H1 (cell line): ENCODE data around the gene SMIM34. TPM values are rescaled to one million over a fixed set of nuclear protein-coding genes. Genes with fewer than 3 reads are reported as not detected.
"Not testable (repeated sequence)": the region's sequence is repeated elsewhere in the genome, so short reads cannot be mapped to it uniquely, and the experiment has no call there.

ENCODE experiments used
- CTCF ChIA-PET: fragments of 300-600 bp; sonication (Branson Sonifier 250); formaldehyde crosslinking; loops from one replicate; lab custom pipeline; 2021; ENCODE audit not compliant: partially characterized antibody; lab: Charles Lee
- POLR2A ChIA-PET: fragments of 300-600 bp; sonication (Branson Sonifier 250); formaldehyde crosslinking; loops from one replicate; lab custom pipeline; 2021; ENCODE audit warnings: inconsistent platforms; ENCODE audit not compliant: partially characterized antibody; lab: Charles Lee
- DNase-seq, 2 experiments: peaks; one replicate each; pipeline versions ENCODE4 v3.0.0 to v3.0.0-alpha.2; 2010 to 2022; ENCODE audit warnings: low spot score in 2 of 2, low read depth in 1 of 2, mixed read lengths in 1 of 2
- FAIRE-seq: peaks from 2 replicates; lab custom pipeline; 2011; peaks lifted over from hg19 to GRCh38; lab: Jason Lieb, UNC
- H2AFZ ChIP-seq: 2 replicates; pipeline ENCODE4 v1.8.1; 2012; ENCODE audit warnings: low read length, inconsistent platforms
- H2AK5ac ChIP-seq: 2 replicates; pipeline ENCODE4 v1.6.1; 2013; ENCODE audit warnings: low read depth, low read length
- H2BK120ac ChIP-seq: replicated peaks from 2 replicates; pipeline ENCODE3; 2013; ENCODE audit warnings: low read depth, low read length, inconsistent platforms
- H2BK12ac ChIP-seq: 2 replicates; pipeline ENCODE4 v1.6.1; 2013; ENCODE audit warnings: low read depth, low read length
- H2BK15ac ChIP-seq: 2 replicates; pipeline ENCODE4 v1.6.1; 2013; ENCODE audit warnings: low read length
- H2BK20ac ChIP-seq: 2 replicates; pipeline ENCODE4 v1.6.1; 2013; ENCODE audit warnings: low read length
- H2BK5ac ChIP-seq: 2 replicates; pipeline ENCODE4 v1.6.1; 2013; ENCODE audit warnings: low read depth, low read length
- H3K14ac ChIP-seq: 2 replicates; pipeline ENCODE4 v1.6.1; 2013; ENCODE audit warnings: inconsistent platforms; ENCODE audit not compliant: insufficient read length
- H3K18ac ChIP-seq: 2 replicates; pipeline ENCODE4 v1.6.1; 2013; ENCODE audit warnings: low read length; ENCODE audit errors: extremely low read depth
- H3K23ac ChIP-seq: 2 replicates; pipeline ENCODE4 v1.6.1; 2013; ENCODE audit warnings: inconsistent platforms; ENCODE audit not compliant: insufficient read length
- H3K23me2 ChIP-seq: 2 replicates; pipeline ENCODE4 v1.6.1; 2013; ENCODE audit warnings: low read depth, low read length
- H3K27ac ChIP-seq: 2 replicates; pipeline ENCODE4 v1.6.1; 2011; ENCODE audit warnings: low read depth, low read length, inconsistent platforms
- H3K27me3 ChIP-seq, 4 experiments: replicated peaks in 1 of 4; 1 replicate in 1 of 4; 2 replicates in 3 of 4; pipeline versions ENCODE4 v1.6.1 to v1.8.1; 2011 to 2013; ENCODE audit warnings: low read length in 3 of 4, mild to moderate bottlenecking in 3 of 4, inconsistent platforms in 2 of 4, mixed read lengths in 2 of 4, moderate library complexity in 1 of 4; ENCODE audit not compliant: control insufficient read depth in 3 of 4, insufficient read depth in 3 of 4; ENCODE audit errors: extremely low read depth in 1 of 4
- H3K36me3 ChIP-seq, 4 experiments: 2 replicates each; pipeline versions ENCODE4 v1.6.1 to v1.8.1; 2011 to 2013; ENCODE audit warnings: mild to moderate bottlenecking in 4 of 4, low read length in 3 of 4, moderate library complexity in 2 of 4, control low read depth in 1 of 4, inconsistent platforms in 1 of 4; ENCODE audit not compliant: insufficient read depth in 4 of 4, control insufficient read depth in 2 of 4
- H3K4ac ChIP-seq: replicated peaks from 2 replicates; pipeline ENCODE3; 2013; ENCODE audit warnings: low read length, low read depth, mixed read lengths, inconsistent platforms; ENCODE audit not compliant: insufficient read length
- H3K4me1 ChIP-seq, 4 experiments: replicated peaks in 1 of 4; 1 replicate in 1 of 4; 2 replicates in 3 of 4; pipeline versions ENCODE4 v1.6.1 to v1.8.1; 2011 to 2013; ENCODE audit warnings: low read length in 3 of 4, inconsistent platforms in 2 of 4, mixed read lengths in 1 of 4; ENCODE audit not compliant: insufficient read depth in 4 of 4, control insufficient read depth in 3 of 4
- H3K4me2 ChIP-seq, 2 experiments: 2 replicates each; pipeline versions ENCODE4 v1.6.1 to v1.8.1; 2011 to 2013; ENCODE audit warnings: low read depth in 2 of 2, low read length in 2 of 2, control low read depth in 1 of 2, inconsistent platforms in 1 of 2, mild to moderate bottlenecking in 1 of 2; ENCODE audit not compliant: insufficient read depth in 1 of 2
- H3K4me3 ChIP-seq, 4 experiments: fragments of 200-600, 300-600 bp in 1 of 4; sonication (generic), shearing (Covaris generic), sonication (Bioruptor Twin) in 1 of 4; 2 replicates each; pipeline versions ENCODE4 v1.5.1 to v1.8.1; 2011 to 2016; ENCODE audit warnings: low read length in 4 of 4, low read depth in 3 of 4, control low read depth in 2 of 4, inconsistent platforms in 2 of 4, mild to moderate bottlenecking in 2 of 4, mixed read lengths in 1 of 4, moderate library complexity in 1 of 4; ENCODE audit not compliant: insufficient read depth in 2 of 4; ENCODE audit errors: extremely low read depth in 1 of 4
- H3K56ac ChIP-seq: replicated peaks from 2 replicates; pipeline ENCODE3; 2013; ENCODE audit warnings: low read depth, mild to moderate bottlenecking, mixed read lengths, low read length, inconsistent platforms; ENCODE audit not compliant: insufficient read length
- H3K79me1 ChIP-seq: 2 replicates; pipeline ENCODE4 v1.6.1; 2013; ENCODE audit warnings: low read depth, low read length, control low read depth
- H3K79me2 ChIP-seq, 2 experiments: 2 replicates each; pipeline versions ENCODE4 v1.6.1 to v1.8.1; 2012 to 2013; ENCODE audit warnings: low read length in 2 of 2, mild to moderate bottlenecking in 2 of 2, inconsistent platforms in 1 of 2; ENCODE audit not compliant: insufficient read depth in 2 of 2, control insufficient read depth in 1 of 2
- H3K9ac ChIP-seq, 4 experiments: replicated peaks in 1 of 4; 1 replicate in 1 of 4; 2 replicates in 3 of 4; pipeline versions ENCODE4 v1.6.1 to v1.8.1; 2011 to 2013; ENCODE audit warnings: low read depth in 3 of 4, low read length in 3 of 4, control low read depth in 2 of 4, mild to moderate bottlenecking in 2 of 4, moderate library complexity in 2 of 4, inconsistent platforms in 1 of 4; ENCODE audit errors: extremely low read depth in 1 of 4
- H3K9me3 ChIP-seq, 2 experiments: 2 replicates each; pipeline versions ENCODE4 v1.6.1 to v1.8.1; 2012 to 2013; ENCODE audit warnings: mild to moderate bottlenecking in 2 of 2, moderate library complexity in 2 of 2, control low read depth in 1 of 2, inconsistent platforms in 1 of 2, low read depth in 1 of 2, low read length in 1 of 2, mixed read lengths in 1 of 2; ENCODE audit not compliant: insufficient read depth in 2 of 2
- H4K20me1 ChIP-seq, 2 experiments: replicated peaks in 1 of 2; 2 replicates each; pipeline versions ENCODE3 to v1.8.1; 2011 to 2013; ENCODE audit warnings: inconsistent platforms in 2 of 2, low read length in 2 of 2, mild to moderate bottlenecking in 1 of 2; ENCODE audit not compliant: insufficient read depth in 2 of 2, control insufficient read depth in 1 of 2
- H4K5ac ChIP-seq: 2 replicates; pipeline ENCODE4 v1.6.1; 2013; ENCODE audit warnings: low read length, low read depth, mixed read lengths, inconsistent platforms; ENCODE audit not compliant: insufficient read length
- H4K8ac ChIP-seq: 2 replicates; pipeline ENCODE4 v1.8.0; 2013; ENCODE audit warnings: mild to moderate bottlenecking, moderate library complexity, low read length, inconsistent platforms; ENCODE audit not compliant: insufficient read depth; ENCODE audit errors: extremely low read depth
- H4K91ac ChIP-seq: replicated peaks from 2 replicates; pipeline ENCODE3; 2013; ENCODE audit warnings: low read length, mixed read lengths, inconsistent platforms; ENCODE audit not compliant: insufficient read length
- WGBS, 2 experiments: shearing (Covaris generic) in 1 of 2; methylation state at CpG; one replicate each; pipeline versions ENCODE4 v1.1.6 to v1.1.7; 2013 to 2015; ENCODE audit warnings: low lambda C conversion rate in 2 of 2, mixed read lengths in 2 of 2, inconsistent platforms in 1 of 2, low coverage in 1 of 2, missing lambda C conversion rate in 1 of 2; ENCODE audit not compliant: insufficient replicate concordance in 2 of 2, insufficient coverage in 1 of 2, insufficient read length in 1 of 2; ENCODE audit errors: extremely low coverage in 1 of 2, missing lambda C conversion rate in 1 of 2; 5-methylcytosine and 5-hydroxymethylcytosine counted together
- polyA plus RNA-seq, 7 experiments: library from polyadenylated mRNA; depleted of rRNA in 3 of 7; stranded (reverse) in 5 of 7; unstranded in 2 of 7; fragments of >200 nt in 5 of 7; fragments of 200-250 nt in 2 of 7; gene quantifications; 1 replicate in 5 of 7; 2 replicates in 1 of 7; 4 replicates in 1 of 7; pipeline versions ENCODE4 v1.2.1 to v1.2.3, GENCODE V29; 2011 to 2013; ENCODE audit warnings: missing spikeins in 2 of 7, mixed read lengths in 2 of 7
- total RNA-seq: library from RNA; stranded (reverse); fragmentation: NEBNext Ultra II Directional; extraction: Animal tissue kit (Norgen Biotek cat#: 25700); gene quantifications from 2 replicates; pipeline ENCODE4 v1.2.1, GENCODE V29; 2021

SMIM34 gene
- total and polyA plus RNA-seq, 2 of the 8 experiments (the other 6 are each of a cell fraction or from before 2014, with no cell fraction given) = not detected

DNA sequence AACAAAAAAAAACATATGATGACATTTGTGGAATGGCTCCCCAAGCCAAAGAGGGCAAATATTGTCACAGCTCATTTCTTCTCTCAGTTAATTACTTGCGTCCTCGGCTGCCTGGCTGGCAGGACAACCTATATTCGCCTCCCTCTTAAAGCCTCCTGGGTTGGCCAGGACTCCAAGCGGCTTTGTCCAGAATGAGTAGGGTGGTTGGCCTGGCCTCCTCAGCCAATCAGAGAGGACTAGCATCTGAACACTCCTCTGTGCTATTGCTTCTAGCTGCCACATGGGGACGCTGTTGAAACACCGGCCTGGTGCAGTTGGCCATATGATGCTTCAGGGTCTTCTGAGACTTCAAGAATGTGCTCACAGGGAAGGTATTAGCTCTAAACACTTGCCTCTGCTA is 4.7 kb upstream of the SMIM34 start:
- H3K27me3 ChIP-seq, H3K56ac ChIP-seq, H2BK12ac ChIP-seq, H3K9me3 ChIP-seq, H3K4ac ChIP-seq, H2BK20ac ChIP-seq, POLR2A ChIA-PET, H3K23ac ChIP-seq, H3K9ac ChIP-seq, H4K91ac ChIP-seq, H3K79me2 ChIP-seq, H3K23me2 ChIP-seq, H3K4me2 ChIP-seq, H3K4me3 ChIP-seq, H2BK15ac ChIP-seq, H2BK120ac ChIP-seq, H3K27ac ChIP-seq, H2AFZ ChIP-seq, CTCF ChIA-PET, H3K36me3 ChIP-seq, H4K5ac ChIP-seq, H3K18ac ChIP-seq, H3K79me1 ChIP-seq, H2BK5ac ChIP-seq, H3K14ac ChIP-seq, DNase-seq, H4K20me1 ChIP-seq, H4K8ac ChIP-seq, H3K4me1 ChIP-seq, H2AK5ac ChIP-seq: not testable (repeated sequence)
- peak; percentile 86 for FAIRE-seq
- no CpG with 5 or more reads among the region's 6 CpGs for WGBS, 2 experiments

DNA sequence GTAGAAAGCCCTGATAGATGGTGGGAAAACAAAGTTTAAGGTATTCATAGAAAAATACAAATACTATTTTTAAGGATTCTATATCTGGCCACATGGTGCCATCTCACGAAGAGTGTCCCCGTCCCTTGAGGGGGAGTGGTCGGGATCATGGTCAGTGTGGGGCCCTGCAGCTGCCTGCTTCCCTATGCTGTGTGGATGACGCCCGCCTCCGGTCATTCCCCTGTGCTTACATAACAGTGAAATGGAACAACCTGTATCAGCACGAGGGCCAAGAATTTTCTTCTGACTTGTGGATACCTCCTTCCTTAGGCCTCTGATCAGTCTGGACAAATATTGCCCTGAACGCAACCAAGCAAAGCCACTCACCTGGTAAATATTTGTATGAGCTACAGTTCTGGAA is 3.6 kb upstream of the SMIM34 start:
- H2BK120ac ChIP-seq, CTCF ChIA-PET, H3K4me3 ChIP-seq, H3K9me3 ChIP-seq, H2BK20ac ChIP-seq, H3K36me3 ChIP-seq, H4K20me1 ChIP-seq, H3K4me2 ChIP-seq, H4K5ac ChIP-seq, H3K27ac ChIP-seq, H3K79me1 ChIP-seq, H3K9ac ChIP-seq, H3K23me2 ChIP-seq, H2BK12ac ChIP-seq, H2BK15ac ChIP-seq, H3K27me3 ChIP-seq, H3K4me1 ChIP-seq, H2BK5ac ChIP-seq, H4K8ac ChIP-seq, H4K91ac ChIP-seq, H3K4ac ChIP-seq, H3K56ac ChIP-seq, FAIRE-seq, POLR2A ChIA-PET, DNase-seq, H3K23ac ChIP-seq, H3K79me2 ChIP-seq, H2AFZ ChIP-seq, H2AK5ac ChIP-seq, H3K18ac ChIP-seq, H3K14ac ChIP-seq: not testable (repeated sequence)
- WGBS, 2 experiments = no CpG with 5 or more reads among the region's 8 CpGs
